HAP-1 (cell line): Measurements from ENCODE around the gene AHSG.

Experiments
- DNase-seq, 2 experiments: peaks; one replicate each; pipeline ENCODE4 v3.0.0-alpha.2; 2016 to 2020; ENCODE audit warnings: low spot score in 2 of 2
- H3K27me3 ChIP-seq: fragments of 250-450 bp; sonication (Bioruptor Pico); 2 replicates; pipeline ENCODE4 v1.5.1; 2020; ENCODE audit warnings: low read depth, mild to moderate bottlenecking, moderate library complexity
- H3K36me3 ChIP-seq: fragments of 250-450 bp; sonication (Bioruptor Pico); replicated peaks from 2 replicates; pipeline ENCODE4 v1.5.1; 2020; ENCODE audit warnings: mild to moderate bottlenecking
- H3K4me1 ChIP-seq: fragments of 250-450 bp; sonication (Bioruptor Pico); 2 replicates; pipeline ENCODE4 v1.5.1; 2020; ENCODE audit warnings: mild to moderate bottlenecking
- H3K4me3 ChIP-seq: fragments of 250-450 bp; sonication (Bioruptor Pico); 2 replicates; pipeline ENCODE4 v1.5.1; 2020; ENCODE audit warnings: mild to moderate bottlenecking, moderate library complexity
- H3K9me3 ChIP-seq: fragments of 250-450 bp; sonication (Bioruptor Pico); 2 replicates; pipeline ENCODE4 v1.5.1; 2020; ENCODE audit warnings: mild to moderate bottlenecking, moderate library complexity
- in situ Hi-C: fragments of 300-500 bp; cut with MboI; formaldehyde crosslinking; loops from 3 replicates; pipeline ENCODE4 v1.14.3; 2020; ENCODE audit warnings: low sequenced_read_pairs, inconsistent platforms, mixed read lengths

The AHSG gene

GRCh38 chr3:186616299-186616617 is 3.4 kb downstream of the AHSG start:
- in situ Hi-C loops, result no loop called here

GRCh38 chr3:186617036-186617946 is 4.4 kb downstream of the AHSG start:
- no peaks in the 10 kb centered on the region for H3K36me3 ChIP-seq
- peak; percentile 73 to 86 for DNase-seq
- in situ Hi-C loops, result no loop called here
- no peak overlapping the region; the same call in 1 of the 2 replicates for H3K4me3 ChIP-seq
- H3K27me3 ChIP-seq, result peaks cover 10% of the 10 kb centered on the region
- no peaks in the 10 kb centered on the region for H3K9me3 ChIP-seq
- no peaks in the 10 kb centered on the region for H3K4me1 ChIP-seq

More at GRCh38 chr3:186616299-186616617, 3.4 kb downstream of the AHSG start:
- Histone ChIP-seq H3K36me3 (no peaks in the 10 kb centered on the region), H3K4me3 (no peak overlapping the region), H3K4me1 (no peaks in the 10 kb centered on the region), H3K9me3 (no peaks in the 10 kb centered on the region), H3K27me3 (peaks cover 10% of the 10 kb centered on the region)
- no peak for DNase-seq

- no peaks in the 10 kb centered on the region for H3K4me1 ChIP-seq
- DNase-seq, result no peak
- peaks cover 9% of the 10 kb centered on the region for H3K27me3 ChIP-seq
- no peaks in the 10 kb centered on the region for H3K36me3 ChIP-seq
- no peak overlapping the region for H3K4me3 ChIP-seq
- in situ Hi-C loops, result no loop called here
- no peaks in the 10 kb centered on the region for H3K9me3 ChIP-seq
These were observed 5.6 kb downstream of the AHSG start for GRCh38 chr3:186618318-186618938.

GRCh38 chr3:186619787-186620212 is 6.9 kb downstream of the AHSG start:
- no peak for DNase-seq
- no peaks in the 10 kb centered on the region for H3K4me1 ChIP-seq
- H3K27me3 ChIP-seq, result peaks cover 4% of the 10 kb centered on the region; the same call in 1 of the 2 replicates
- H3K9me3 ChIP-seq, result no peaks in the 10 kb centered on the region
- in situ Hi-C loops, result loop anchor here (10.0 kb wide), 1 partner anchor 125 kb away; no protein-coding TSS in a partner anchor
- H3K4me3 ChIP-seq, result no peak overlapping the region
- no peaks in the 10 kb centered on the region for H3K36me3 ChIP-seq

- Histone ChIP-seq H3K4me3 (no peak overlapping the region), H3K36me3 (no peaks in the 10 kb centered on the region), H3K27me3 (peaks cover 5% of the 10 kb centered on the region; the same call in 1 of the 2 replicates), H3K4me1 (no peaks in the 10 kb centered on the region), H3K9me3 (no peaks in the 10 kb centered on the region)
- in situ Hi-C loops, result loop anchor here (10.0 kb wide), 1 partner anchor 124 kb away; no protein-coding TSS in a partner anchor
- no peak for DNase-seq
These were observed 7.6 kb downstream of the AHSG start for GRCh38 chr3:186620213-186621092.

- Histone ChIP-seq H3K27me3 (peaks cover 9% of the 10 kb centered on the region; the same call in 1 of the 2 replicates), H3K4me3 (no peak overlapping the region), H3K9me3 (no peaks in the 10 kb centered on the region), H3K4me1 (no peaks in the 10 kb centered on the region), H3K36me3 (no peaks in the 10 kb centered on the region)
- in situ Hi-C loops, result loop anchor here (10.0 kb wide), 1 partner anchor 123 kb away; no protein-coding TSS in a partner anchor
- DNase-seq, result no peak
These were observed 9.2 kb downstream of the AHSG start for GRCh38 chr3:186621894-186622650.

- H3K4me1 ChIP-seq, result no peaks in the 10 kb centered on the region
- H3K36me3 ChIP-seq, result no peaks in the 10 kb centered on the region
- H3K9me3 ChIP-seq, result no peaks in the 10 kb centered on the region
- H3K27me3 ChIP-seq, result peaks cover 7% of the 10 kb centered on the region; the same call in 1 of the 2 replicates
- no peak overlapping the region for H3K4me3 ChIP-seq
- in situ Hi-C loops, result loop anchor here (10.0 kb wide), 1 partner anchor 122 kb away; no protein-coding TSS in a partner anchor
- DNase-seq, result no peak
These were observed 9.9 kb downstream of the AHSG start for GRCh38 chr3:186622651-186623310.

GRCh38 chr3:186624598-186624997 is 11.7 kb downstream of the AHSG start:
- in situ Hi-C loops, result loop anchor here (10.0 kb wide), 1 partner anchor 120 kb away; no protein-coding TSS in a partner anchor

GRCh38 chr3:186625600-186626042 is 12.8 kb downstream of the AHSG start:
- no peaks in the 10 kb centered on the region for H3K4me1 ChIP-seq
- no peak for DNase-seq
- no peaks in the 10 kb centered on the region for H3K36me3 ChIP-seq
- in situ Hi-C loops, result loop anchor here (10.0 kb wide), 1 partner anchor 119 kb away; no protein-coding TSS in a partner anchor
- peaks cover 6% of the 10 kb centered on the region; the same call in 1 of the 2 replicates for H3K27me3 ChIP-seq
- no peaks in the 10 kb centered on the region for H3K9me3 ChIP-seq
- H3K4me3 ChIP-seq, result no peak overlapping the region

More at GRCh38 chr3:186624598-186624997, 11.7 kb downstream of the AHSG start:
- no peaks in the 10 kb centered on the region for H3K4me1 ChIP-seq
- no peak for DNase-seq
- H3K27me3 ChIP-seq, result peaks cover 6% of the 10 kb centered on the region; the same call in 1 of the 2 replicates
- no peak overlapping the region for H3K4me3 ChIP-seq
- no peaks in the 10 kb centered on the region for H3K9me3 ChIP-seq
- H3K36me3 ChIP-seq, result no peaks in the 10 kb centered on the region

- in situ Hi-C loops, result loop anchor here (10.0 kb wide), 1 partner anchor 118 kb away; no protein-coding TSS in a partner anchor
- H3K4me3 ChIP-seq, result no peak overlapping the region
- H3K36me3 ChIP-seq, result no peaks in the 10 kb centered on the region
- no peaks in the 10 kb centered on the region for H3K9me3 ChIP-seq
- H3K4me1 ChIP-seq, result no peaks in the 10 kb centered on the region
- DNase-seq, result no peak
- peaks cover 6% of the 10 kb centered on the region; the same call in 1 of the 2 replicates for H3K27me3 ChIP-seq
These were observed 13.5 kb downstream of the AHSG start for GRCh38 chr3:186626254-186626847.

GRCh38 chr3:186627852-186628414 is 15.1 kb downstream of the AHSG start:
- no peak overlapping the region for H3K4me3 ChIP-seq
- H3K27me3 ChIP-seq, result peaks cover 6% of the 10 kb centered on the region; the same call in 1 of the 2 replicates
- DNase-seq, result no peak
- no peaks in the 10 kb centered on the region for H3K9me3 ChIP-seq
- H3K4me1 ChIP-seq, result no peaks in the 10 kb centered on the region
- in situ Hi-C loops, result loop anchor here (10.0 kb wide), 1 partner anchor 117 kb away; no protein-coding TSS in a partner anchor
- no peaks in the 10 kb centered on the region for H3K36me3 ChIP-seq
